Right cardiac atrium (tissue), 5 donors: ENCODE measurements around the gene HTR7. TPM values are rescaled to one million over a fixed set of nuclear protein-coding genes. Genes with fewer than 3 reads are reported as not detected.
A peak's percentile ranks its signal among the peaks of the same experiment; 100 is the strongest.

Experiments
- ATAC-seq, 2 donors: fragments of 200-7000 bp; cut with Tn5 transposase; one replicate each; pipeline versions ENCODE4 v1.8.0 to v1.9.1; 2020; ENCODE audit warnings: moderate library complexity in 2 of 2, mild to moderate bottlenecking in 1 of 2
- DNase-seq, 3 donors: peaks; one replicate each; pipeline ENCODE4 v3.0.0-alpha.2; 2020
- H3K27ac ChIP-seq: one replicate; pipeline ENCODE4 v1.5.1; 2013; ENCODE audit warnings: mild to moderate bottlenecking, low read length, control low read depth, moderate library complexity
- H3K27me3 ChIP-seq: one replicate; pipeline ENCODE4 v1.6.1; 2013; ENCODE audit not compliant: control insufficient read depth, insufficient read depth
- H3K4me1 ChIP-seq: one replicate; pipeline ENCODE4 v1.6.1; 2013; ENCODE audit warnings: low read length; ENCODE audit not compliant: control insufficient read depth, insufficient read depth
- H3K4me3 ChIP-seq: one replicate; pipeline ENCODE4 v1.5.1; 2013; ENCODE audit warnings: low read length, control low read depth
- H3K9me3 ChIP-seq: one replicate; pipeline ENCODE4 v1.6.1; 2013; ENCODE audit warnings: low read length; ENCODE audit not compliant: control insufficient read depth
- WGBS: extraction: QIAGEN DNeasy Blood & Tissue Kit; methylation state at CpG from one replicate; pipeline ENCODE4 v1.1.7; 2013; 5-methylcytosine and 5-hydroxymethylcytosine counted together
- intact Hi-C, 4 donors: fragments of 100-400 bp; cut with DNase I; formaldehyde crosslinking; loops; one replicate each; pipeline versions ENCODE4 v1.11.0 to v1.14.0; 2022 to 2023
- polyA plus RNA-seq: library from polyadenylated mRNA; stranded (reverse); fragments of 200-250 nt; gene quantifications from one replicate; pipeline ENCODE4 v1.2.3, GENCODE V29; 2013
- total RNA-seq, 4 donors: library from RNA; stranded (reverse); fragmentation: NEBNext Ultra II Directional; extraction: Animal tissue kit (Norgen Biotek cat#: 25700); gene quantifications; one replicate each; pipeline ENCODE4 v1.2.1, GENCODE V29; 2021
- donor health status: healthy with polysubstance abuse.
- donor health status: DM: no; HTN: yes; CAD: no.
- donor health status: DM: no; HTN: no; CAD: no.
- donor health status: DM: no; HTN: yes; CAD: no; lungs with severe emphysema.
- donor health status: DM: yes; HTN: yes; CAD: no.

The HTR7 gene
- total and polyA plus RNA-seq, 5 donors, result 0.14 to 0.58 (median 0.20) TPM

DNA sequence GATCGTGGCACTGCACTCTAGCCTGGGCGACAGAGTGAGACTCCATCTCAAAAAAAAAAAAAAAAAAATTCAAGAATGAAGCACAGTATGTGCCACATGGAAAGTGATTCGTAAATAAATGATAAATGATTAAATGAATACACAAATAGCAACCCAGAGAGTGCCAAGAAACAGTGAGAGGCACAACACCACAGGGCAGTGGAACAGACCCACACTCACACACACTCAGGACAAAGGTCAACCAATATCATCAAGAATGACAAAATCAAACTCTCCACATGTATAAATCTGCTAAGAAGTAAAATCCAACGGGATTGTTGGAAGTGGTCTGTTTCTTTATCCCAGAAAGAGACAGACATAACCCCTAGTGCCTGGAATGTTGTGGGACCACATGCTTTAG lies 77.4 kb downstream of the HTR7 start:
- 77% methylated on average over 4 of the region's 4 CpGs for WGBS
- DNase-seq (no peak), ATAC-seq (no peak)
- Histone ChIP-seq H3K27me3 (no peaks in the 10 kb centered on the region), H3K9me3 (no peaks in the 10 kb centered on the region), H3K27ac (no peak overlapping the region), H3K4me1 (no peaks in the 10 kb centered on the region), H3K4me3 (no peak overlapping the region)
- intact Hi-C loops, result loop anchor here in 1 of 4 donors (10.0 kb wide), 1 partner anchor 986 kb away; no protein-coding TSS in a partner anchor

- Histone ChIP-seq H3K4me3 (no peak overlapping the region), H3K9me3 (no peaks in the 10 kb centered on the region), H3K27ac (no peak overlapping the region), H3K27me3 (no peaks in the 10 kb centered on the region), H3K4me1 (no peaks in the 10 kb centered on the region)
- ATAC-seq, result no peak
- intact Hi-C loops, result no loop called here
- WGBS, result 77% methylated on average over 3 of the region's 3 CpGs
- DNase-seq, result no peak
Observed at GRCh38 chr10:90779548-90779947, 78.3 kb downstream of the HTR7 start.

- ATAC-seq, result peak; percentile 41 to 58
- Histone ChIP-seq H3K4me1 (no peaks in the 10 kb centered on the region), H3K9me3 (no peaks in the 10 kb centered on the region), H3K4me3 (no peak overlapping the region), H3K27me3 (no peaks in the 10 kb centered on the region), H3K27ac (no peak overlapping the region)
- WGBS, result 59% methylated on average over 1 of the region's 1 CpG
- no peak for DNase-seq
- intact Hi-C loops, result no loop called here
Observed at GRCh38 chr10:90777621-90778020, 80.2 kb downstream of the HTR7 start.

- peak in 1 of 3 donors; percentile 58 for DNase-seq
- H3K27me3 ChIP-seq, result no peaks in the 10 kb centered on the region
- no peaks in the 10 kb centered on the region for H3K9me3 ChIP-seq
- H3K4me1 ChIP-seq, result no peaks in the 10 kb centered on the region
- intact Hi-C loops, result no loop called here
- H3K27ac ChIP-seq, result no peak overlapping the region
- WGBS, result 51% methylated on average over 2 of the region's 2 CpGs
- peak; percentile 40 to 45 for ATAC-seq
- H3K4me3 ChIP-seq, result no peak overlapping the region
Observed at GRCh38 chr10:90775351-90776028, 82.3 kb downstream of the HTR7 start.

DNA sequence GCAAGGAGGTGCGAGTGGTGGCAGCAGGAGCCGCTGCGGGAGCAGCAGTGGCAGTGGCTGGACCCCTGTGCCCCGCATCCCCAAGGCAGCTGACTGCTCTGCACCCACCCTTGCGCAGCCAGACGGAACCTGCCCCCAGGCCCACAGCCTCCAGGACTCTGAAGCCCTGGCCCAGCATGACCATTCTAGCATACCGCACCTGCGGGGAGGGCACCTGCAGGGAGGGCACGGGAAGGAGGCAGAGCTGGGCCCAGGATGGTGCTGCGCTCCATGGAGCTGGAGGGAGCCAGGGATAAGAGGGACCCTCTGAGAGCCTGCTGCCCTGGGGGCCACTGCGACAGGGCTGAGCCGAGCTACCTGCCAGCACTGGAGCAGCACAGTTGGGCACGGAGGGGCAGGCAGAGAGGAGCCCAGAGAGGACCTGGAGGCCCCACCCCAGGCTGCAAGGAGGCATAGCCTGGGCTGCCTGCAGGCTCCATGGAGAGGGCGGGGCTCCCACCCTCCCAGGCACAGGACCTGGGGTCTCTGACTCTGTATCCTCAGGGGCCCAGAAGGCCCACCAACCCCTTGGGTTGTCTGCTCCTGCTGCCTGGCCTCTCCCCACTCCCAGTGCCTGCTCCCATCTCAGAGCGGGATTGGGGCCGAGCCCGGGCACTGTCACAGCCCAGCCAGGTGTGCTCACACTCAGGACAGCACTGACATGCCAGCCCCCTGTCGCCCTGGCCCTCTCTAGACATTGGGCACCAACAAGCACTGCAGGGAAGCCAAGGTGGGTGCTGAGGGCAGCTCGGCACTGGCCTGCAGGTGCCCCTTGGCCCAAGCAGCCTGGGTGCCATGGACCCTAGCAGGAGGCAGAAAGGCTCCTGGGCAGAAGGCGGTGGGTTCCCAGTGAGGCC lies 87.6 kb downstream of the HTR7 start:
- Histone ChIP-seq H3K4me1 (no peaks in the 10 kb centered on the region), H3K27ac (no peak overlapping the region), H3K27me3 (no peaks in the 10 kb centered on the region), H3K9me3 (no peaks in the 10 kb centered on the region), H3K4me3 (no peak overlapping the region)
- ATAC-seq (peak; percentile 20 to 50), DNase-seq (peak in 1 of 3 donors; percentile 42)
- intact Hi-C loops, result loop anchor here in 1 of 4 donors (10.0 kb wide), 1 partner anchor 85 kb away; the partner anchor contains the start of gene HTR7
- 92% methylated on average over 20 of the region's 20 CpGs for WGBS

DNA sequence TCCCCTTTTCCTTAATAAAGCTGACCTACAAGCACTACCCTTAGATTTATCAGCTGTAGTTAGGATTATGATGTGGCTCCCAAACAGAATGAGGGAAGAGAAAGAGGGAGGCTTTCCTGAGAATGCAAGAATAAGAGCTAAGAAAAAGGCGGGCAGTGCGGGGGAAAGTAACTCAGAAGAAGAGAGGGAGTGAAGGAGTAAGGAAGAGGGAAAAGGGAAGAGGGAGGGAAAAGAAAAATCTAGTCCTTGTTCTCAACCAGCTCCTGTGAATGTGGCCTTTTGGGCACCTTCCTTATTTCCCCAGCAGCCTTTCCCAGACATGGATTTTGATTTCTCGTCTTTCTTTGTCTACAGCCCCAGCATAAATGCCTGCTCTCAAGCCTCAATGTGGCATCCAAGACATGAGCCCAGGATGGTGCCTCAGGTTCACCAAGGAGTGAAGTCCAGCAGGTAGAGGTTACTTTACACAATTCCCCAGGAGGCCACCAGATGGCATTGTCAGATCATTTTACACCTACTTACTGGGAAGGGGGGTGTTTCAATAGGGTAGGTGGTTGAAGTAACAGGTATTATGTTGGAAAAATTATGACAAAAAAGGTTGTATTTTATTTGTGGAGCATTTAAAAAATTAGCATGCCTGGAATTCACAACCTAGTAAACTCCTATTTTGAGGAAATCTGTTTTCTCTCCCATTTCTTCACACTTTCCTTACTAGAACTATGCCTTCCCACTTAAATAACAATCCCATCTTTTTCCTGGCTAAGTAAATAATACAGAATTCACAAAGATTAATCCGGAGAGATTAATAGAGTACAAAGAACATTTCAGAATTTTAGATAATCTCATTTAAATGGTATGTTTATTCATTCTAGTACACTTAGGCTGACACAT lies 106.5 kb downstream of the HTR7 start:
- DNase-seq, result no peak
- H3K4me1 ChIP-seq, result no peaks in the 10 kb centered on the region
- intact Hi-C loops, result loop anchor here in 3 of 4 donors (5.0 to 10.0 kb wide), 3 partner anchors 103 to 113 kb away; partner anchors contain the start of gene HTR7 (in 1 of the 3)
- H3K4me3 ChIP-seq, result no peak overlapping the region
- WGBS, result 42% methylated on average over 4 of the region's 4 CpGs
- H3K9me3 ChIP-seq, result no peaks in the 10 kb centered on the region
- ATAC-seq, result peak in 1 of 2 donors; percentile 53
- no peaks in the 10 kb centered on the region for H3K27me3 ChIP-seq
- H3K27ac ChIP-seq, result no peak overlapping the region

- DNase-seq, result no peak
- WGBS, result 75% methylated on average over 3 of the region's 3 CpGs
- H3K9me3 ChIP-seq, result no peaks in the 10 kb centered on the region
- intact Hi-C loops, result no loop called here
- no peaks in the 10 kb centered on the region for H3K27me3 ChIP-seq
- ATAC-seq, result no peak
- no peak overlapping the region for H3K4me3 ChIP-seq
- no peak overlapping the region for H3K27ac ChIP-seq
- no peaks in the 10 kb centered on the region for H3K4me1 ChIP-seq
Observed at GRCh38 chr10:90746829-90747228, 111.0 kb downstream of the HTR7 start.

DNA sequence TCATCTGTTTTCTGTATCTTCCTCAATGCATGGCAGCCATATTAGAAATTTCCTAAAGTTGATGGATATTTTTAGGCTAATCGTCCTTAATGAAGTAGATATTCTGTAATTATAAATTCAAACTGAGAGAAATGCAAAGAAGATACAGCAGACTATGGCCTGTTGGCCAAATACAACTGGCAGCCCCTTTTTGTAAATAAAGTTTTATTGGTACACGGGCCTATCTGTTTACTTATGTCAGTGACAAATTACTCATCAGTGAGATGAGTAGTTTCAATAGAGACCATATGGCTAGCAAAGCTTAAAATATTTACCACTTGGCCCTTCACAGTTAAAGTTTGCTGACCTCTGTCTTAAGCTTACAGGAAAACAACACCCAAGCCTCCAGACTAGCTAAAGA lies 112.3 kb downstream of the HTR7 start:
- WGBS, result 35% methylated on average over 2 of the region's 2 CpGs
- H3K4me3 ChIP-seq, result no peak overlapping the region
- ATAC-seq (no peak), DNase-seq (no peak)
- H3K9me3 ChIP-seq, result no peaks in the 10 kb centered on the region
- intact Hi-C loops, result no loop called here
- no peak overlapping the region for H3K27ac ChIP-seq
- H3K4me1 ChIP-seq, result no peaks in the 10 kb centered on the region
- no peaks in the 10 kb centered on the region for H3K27me3 ChIP-seq

DNA sequence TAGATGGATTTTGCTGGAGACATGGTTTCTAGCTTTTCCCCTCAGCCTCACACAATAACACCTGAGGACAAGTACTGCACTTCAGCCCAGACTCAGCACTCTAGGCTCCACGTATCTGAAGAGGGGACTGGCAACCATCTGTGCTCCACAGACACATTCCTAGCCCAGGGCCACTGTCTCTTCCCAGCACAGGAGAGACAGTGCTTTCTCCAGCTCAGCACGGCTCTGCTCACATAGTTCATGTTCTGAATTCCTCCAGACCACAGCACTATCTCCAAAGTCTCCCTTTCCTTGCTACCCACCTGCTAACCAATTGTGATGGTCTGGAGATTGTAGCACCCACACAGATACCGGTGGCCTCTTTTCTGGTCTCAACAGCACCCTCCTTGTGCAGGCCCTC lies 114.5 kb downstream of the HTR7 start:
- WGBS, result 87% methylated on average over 3 of the region's 3 CpGs
- DNase-seq, result no peak
- H3K4me1 ChIP-seq, result no peaks in the 10 kb centered on the region
- no peak overlapping the region for H3K27ac ChIP-seq
- no peak for ATAC-seq
- no peaks in the 10 kb centered on the region for H3K27me3 ChIP-seq
- H3K4me3 ChIP-seq, result no peak overlapping the region
- intact Hi-C loops, result no loop called here
- no peaks in the 10 kb centered on the region for H3K9me3 ChIP-seq

DNA sequence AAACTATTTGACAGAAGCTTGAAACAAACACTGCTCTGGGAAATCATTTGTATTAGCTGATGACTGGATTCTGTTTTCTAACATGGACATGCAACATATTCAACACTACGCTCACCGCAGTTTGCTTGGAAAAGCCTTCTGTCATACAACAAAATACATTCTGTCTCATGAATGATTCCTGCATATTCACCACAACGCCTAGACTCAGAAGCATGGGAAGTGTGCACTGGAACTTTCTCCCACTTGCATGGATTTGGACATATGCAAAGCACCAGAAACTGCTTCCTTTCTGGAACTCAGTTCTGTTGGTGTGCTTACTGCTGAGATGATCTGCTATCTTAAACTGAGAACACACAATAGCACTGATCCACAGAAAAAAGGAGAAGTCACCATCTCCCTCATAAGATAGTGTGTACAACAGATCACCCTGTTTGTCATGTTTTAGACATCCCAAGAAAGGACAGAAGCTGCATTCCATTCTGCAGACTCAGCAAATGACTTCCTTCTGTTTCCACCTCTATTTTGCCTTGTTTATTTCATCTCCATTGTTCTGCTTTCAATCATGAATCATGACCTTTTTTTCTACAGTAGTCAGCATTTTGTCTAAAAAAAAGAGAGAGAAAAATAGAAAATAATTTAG lies 115.8 kb downstream of the HTR7 start:
- Histone ChIP-seq H3K4me3 (no peak overlapping the region), H3K27ac (no peak overlapping the region), H3K4me1 (no peaks in the 10 kb centered on the region), H3K9me3 (no peaks in the 10 kb centered on the region), H3K27me3 (no peaks in the 10 kb centered on the region)
- DNase-seq (no peak), ATAC-seq (peak in 1 of 2 donors; percentile 42)
- 77% methylated on average over 3 of the region's 3 CpGs for WGBS
- intact Hi-C loops, result no loop called here
